ENCODE results near the gene FOXI3.
"Not testable (repeated sequence)": the region's sequence is repeated elsewhere in the genome, so short reads cannot be mapped to it uniquely, and the experiment has no call there.

FOXI3 gene

DNA sequence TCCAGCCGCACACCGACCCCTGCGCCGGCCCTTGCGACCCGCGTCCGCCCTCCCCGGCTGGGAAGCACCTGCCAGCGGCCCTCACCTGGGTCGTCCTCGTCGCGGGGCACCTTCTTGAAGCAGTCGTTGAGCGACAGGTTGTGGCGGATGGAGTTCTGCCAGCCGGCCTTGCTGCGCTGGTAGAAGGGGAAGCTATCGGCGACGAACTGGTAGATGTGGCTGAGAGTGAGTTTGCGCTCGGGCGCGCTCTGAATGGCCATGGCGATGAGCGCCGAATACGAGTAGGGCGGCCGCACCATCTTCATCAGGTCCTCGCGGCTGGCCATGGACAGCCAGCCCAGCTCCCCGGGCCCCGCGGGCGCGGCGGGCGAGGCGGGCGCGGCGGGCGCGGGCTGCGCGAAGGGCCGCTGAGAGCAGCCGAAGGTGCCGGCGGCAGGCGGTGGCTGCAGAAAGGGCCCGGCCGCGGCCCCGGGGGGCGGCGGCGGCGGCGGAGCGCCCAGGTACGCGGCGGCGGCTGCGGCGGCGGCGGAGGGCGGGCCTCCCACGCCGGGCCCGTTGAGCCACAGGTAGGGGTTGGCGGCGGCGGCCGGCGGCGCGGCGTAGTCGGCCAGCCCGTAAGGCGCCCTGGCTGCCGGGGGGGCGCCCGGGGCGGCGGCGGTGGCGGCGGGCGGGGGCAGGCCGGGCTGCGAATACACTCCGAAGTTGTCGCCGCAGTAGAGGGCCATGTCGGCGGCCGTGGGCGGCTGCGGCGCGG lies 505 bp downstream of the FOXI3 start:
- Mint-ChIP-seq H3K27me3 (ENCODE audit: low read depth) (peaks cover 69% of the 10 kb centered on the region), H3K4me3 (peak overlapping the region; percentile 53), H3K27ac (no peak overlapping the region), H3K9me3 (no peaks in the 10 kb centered on the region), H3K4me1 (ENCODE audit: low read depth) (peaks cover 5% of the 10 kb centered on the region), H3K36me3 (ENCODE audit: low read depth) (no peaks in the 10 kb centered on the region)

DNA sequence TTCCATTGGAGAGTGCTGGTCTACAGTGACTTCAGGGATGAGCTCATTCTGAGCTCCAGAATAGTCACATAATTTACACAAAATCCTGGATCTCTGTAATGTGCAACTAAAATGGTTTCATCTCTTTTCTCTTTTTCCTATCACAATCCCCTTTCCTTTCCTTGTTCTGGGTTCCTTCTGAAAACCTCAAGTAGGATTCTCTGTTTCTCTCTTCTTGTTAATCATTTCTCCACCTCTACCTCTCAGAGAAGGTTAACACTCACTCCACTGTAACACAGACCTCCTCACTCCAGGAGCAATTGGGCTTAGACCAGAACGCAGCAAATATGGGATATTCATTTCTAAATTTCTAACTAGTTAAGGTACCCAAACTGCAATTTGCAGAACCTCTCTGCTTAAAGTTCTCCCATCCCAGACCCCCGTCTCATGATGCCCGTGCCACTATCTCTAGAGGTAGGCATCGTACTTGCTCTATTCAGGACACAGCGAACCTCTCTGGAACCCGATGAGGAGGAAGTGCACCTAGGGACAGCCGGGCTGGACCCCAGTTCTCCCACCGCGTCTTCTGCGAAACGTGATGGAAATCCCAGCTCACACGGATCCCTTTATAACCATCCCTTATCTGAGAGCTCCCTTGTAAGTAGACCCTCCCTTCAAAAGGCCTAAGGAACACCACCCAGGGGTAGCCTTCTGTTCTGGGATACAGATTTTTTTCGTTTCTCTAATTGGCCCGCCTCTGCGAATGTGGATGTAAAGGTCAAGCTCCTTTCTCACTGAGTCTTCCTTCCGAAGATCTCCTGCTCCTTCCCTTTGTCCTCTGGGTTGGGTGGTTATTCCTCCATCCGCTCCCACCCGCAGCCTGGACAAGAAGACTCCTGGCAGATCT lies 1.3 kb downstream of the FOXI3 start:
- Mint-ChIP-seq H3K9me3 (no peaks in the 10 kb centered on the region), H3K27me3 (ENCODE audit: low read depth) (peaks cover 69% of the 10 kb centered on the region), H3K36me3 (ENCODE audit: low read depth) (no peaks in the 10 kb centered on the region), H3K4me1 (ENCODE audit: low read depth) (peaks cover 5% of the 10 kb centered on the region), H3K27ac (no peak overlapping the region), H3K4me3 (peak overlapping the region; percentile 53)

- Mint-ChIP-seq H3K9me3 (no peaks in the 10 kb centered on the region), H3K36me3 (ENCODE audit: low read depth) (no peaks in the 10 kb centered on the region), H3K4me1 (ENCODE audit: low read depth) (peaks cover 5% of the 10 kb centered on the region), H3K27ac (no peak overlapping the region), H3K27me3 (ENCODE audit: low read depth) (peaks cover 65% of the 10 kb centered on the region), H3K4me3 (no peak overlapping the region)
Observed at GRCh38 chr2:88450186-88450585, 2.3 kb downstream of the FOXI3 start.

GRCh38 chr2:88448248-88448647 lies 4.2 kb downstream of the FOXI3 start:
- H3K27me3 Mint-ChIP-seq (ENCODE audit: low read depth): peaks cover 54% of the 10 kb centered on the region
- no peaks in the 10 kb centered on the region for H3K9me3 Mint-ChIP-seq
- peaks cover 5% of the 10 kb centered on the region for H3K4me1 Mint-ChIP-seq (ENCODE audit: low read depth)
- H3K36me3 Mint-ChIP-seq (ENCODE audit: low read depth): no peaks in the 10 kb centered on the region
- H3K4me3 Mint-ChIP-seq: no peak overlapping the region
- H3K27ac Mint-ChIP-seq: no peak overlapping the region

DNA sequence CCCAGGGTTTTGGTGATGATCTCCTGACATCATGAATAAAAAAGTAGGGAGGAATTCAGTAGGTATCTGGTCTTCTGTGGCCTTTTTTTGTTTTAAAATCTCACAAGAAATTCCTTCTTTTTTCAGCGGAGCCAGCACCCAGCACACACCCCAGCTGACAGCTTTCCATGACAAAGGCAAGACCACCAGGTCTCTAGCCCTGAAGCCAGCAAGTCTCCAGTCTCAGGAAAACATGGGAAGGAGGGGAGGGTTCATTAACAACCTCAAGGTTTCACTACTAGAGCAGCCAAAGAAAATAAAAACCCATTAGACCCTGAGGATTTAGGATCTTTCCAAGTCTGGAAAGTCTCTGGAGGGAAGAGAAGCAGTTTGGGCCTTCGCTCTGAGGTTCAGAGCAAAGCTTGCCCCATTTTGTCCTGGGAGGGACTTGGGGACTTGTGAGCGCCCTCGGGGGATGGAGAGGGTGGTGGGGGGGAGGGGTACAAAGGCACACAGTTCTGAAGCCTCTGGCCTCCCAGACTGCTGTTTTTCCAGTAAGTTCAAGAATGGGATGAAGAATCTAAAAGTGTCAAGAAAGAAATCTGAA lies 9.0 kb downstream of the FOXI3 start:
- Mint-ChIP-seq H3K36me3 (ENCODE audit: low read depth) (no peaks in the 10 kb centered on the region), H3K27me3 (ENCODE audit: low read depth) (peaks cover 16% of the 10 kb centered on the region), H3K9me3 (no peaks in the 10 kb centered on the region), H3K4me3 (no peak overlapping the region), H3K4me1 (ENCODE audit: low read depth) (no peaks in the 10 kb centered on the region), H3K27ac (no peak overlapping the region)

DNA sequence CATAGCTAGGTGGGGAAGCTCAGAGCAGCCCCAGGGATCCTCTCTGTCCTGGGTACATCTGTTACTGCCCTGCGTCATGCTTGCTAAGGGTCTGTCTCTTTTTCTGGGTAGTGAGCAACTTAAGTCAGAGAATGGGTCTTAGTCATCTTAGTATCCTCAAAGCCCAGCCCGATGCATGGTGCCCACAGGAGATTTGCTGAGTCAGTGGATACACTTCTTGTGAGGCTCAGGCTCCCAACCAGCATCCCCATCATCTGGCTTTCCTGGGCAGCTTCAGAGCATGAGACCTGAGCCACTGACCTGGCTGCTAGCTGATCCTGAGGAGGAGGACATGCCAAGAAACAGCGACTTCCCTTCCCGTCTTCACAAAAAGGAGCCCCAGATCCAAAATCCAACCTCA lies 10.0 kb downstream of the FOXI3 start:
- Mint-ChIP-seq H3K4me1 (ENCODE audit: low read depth) (no peaks in the 10 kb centered on the region), H3K27ac (no peak overlapping the region), H3K9me3 (no peaks in the 10 kb centered on the region), H3K27me3 (ENCODE audit: low read depth) (peaks cover 7% of the 10 kb centered on the region), H3K4me3 (no peak overlapping the region), H3K36me3 (ENCODE audit: low read depth) (no peaks in the 10 kb centered on the region)

GRCh38 chr2:88442061-88442460 lies 10.4 kb downstream of the FOXI3 start:
- Mint-ChIP-seq H3K36me3 (ENCODE audit: low read depth) (no peaks in the 10 kb centered on the region), H3K4me1 (ENCODE audit: low read depth) (no peaks in the 10 kb centered on the region), H3K9me3 (no peaks in the 10 kb centered on the region), H3K4me3 (no peak overlapping the region), H3K27me3 (ENCODE audit: low read depth) (peaks cover 5% of the 10 kb centered on the region), H3K27ac (no peak overlapping the region)

- H3K36me3 Mint-ChIP-seq (ENCODE audit: low read depth): no peaks in the 10 kb centered on the region
- peaks cover 6% of the 10 kb centered on the region for H3K27me3 Mint-ChIP-seq (ENCODE audit: low read depth)
- H3K4me3 Mint-ChIP-seq: no peak overlapping the region
- H3K4me1 Mint-ChIP-seq (ENCODE audit: low read depth): no peaks in the 10 kb centered on the region
- H3K9me3 Mint-ChIP-seq: no peaks in the 10 kb centered on the region
- H3K27ac Mint-ChIP-seq: no peak overlapping the region
Observed at GRCh38 chr2:88437010-88437409, 15.5 kb downstream of the FOXI3 start.

DNA sequence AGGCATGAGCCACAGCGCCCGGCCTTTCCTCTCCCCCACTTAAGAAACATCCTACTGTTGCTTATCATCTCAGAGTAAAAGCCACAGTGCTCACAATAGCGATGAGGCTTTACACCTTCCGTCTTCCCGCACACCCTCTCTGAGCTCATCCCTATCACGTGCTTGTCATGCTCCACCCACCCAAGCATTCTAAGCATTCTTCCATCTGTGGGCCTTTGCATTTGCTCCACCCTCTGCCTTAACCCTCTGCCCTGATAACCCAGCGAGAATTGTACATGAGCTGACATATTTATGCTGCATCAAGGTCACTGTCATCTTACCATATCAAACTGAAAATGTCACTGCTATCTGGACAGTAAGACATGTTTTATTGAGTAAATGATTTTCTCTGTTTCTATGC lies 22.6 kb downstream of the FOXI3 start:
- H3K4me1 Mint-ChIP-seq (ENCODE audit: low read depth): no peaks in the 10 kb centered on the region
- no peaks in the 10 kb centered on the region for H3K36me3 Mint-ChIP-seq (ENCODE audit: low read depth)
- H3K27me3 Mint-ChIP-seq (ENCODE audit: low read depth): no peaks in the 10 kb centered on the region
- H3K4me3 Mint-ChIP-seq: no peak overlapping the region
- no peaks in the 10 kb centered on the region for H3K9me3 Mint-ChIP-seq
- H3K27ac Mint-ChIP-seq: no peak overlapping the region

DNA sequence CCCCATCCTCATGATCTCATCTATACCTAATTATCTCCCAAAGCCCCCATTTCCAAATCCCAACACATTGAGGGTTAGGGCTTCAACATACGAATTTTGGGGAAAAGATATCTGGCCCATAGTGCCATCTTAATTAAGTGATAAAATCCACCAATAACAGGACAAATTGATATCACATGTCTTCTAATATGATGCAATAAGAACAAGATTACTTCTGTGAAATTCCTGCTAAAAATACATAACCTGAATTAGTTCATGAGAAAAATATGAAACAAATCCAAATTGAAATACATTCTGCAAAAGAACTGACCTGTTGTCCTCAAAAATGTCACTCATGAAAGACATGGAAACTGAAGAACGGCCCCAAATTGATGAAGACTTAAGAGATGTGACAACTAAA lies 28.8 kb downstream of the FOXI3 start:
- H3K27me3 Mint-ChIP-seq (ENCODE audit: low read depth): peaks cover 4% of the 10 kb centered on the region
- no peak overlapping the region for H3K27ac Mint-ChIP-seq

DNA sequence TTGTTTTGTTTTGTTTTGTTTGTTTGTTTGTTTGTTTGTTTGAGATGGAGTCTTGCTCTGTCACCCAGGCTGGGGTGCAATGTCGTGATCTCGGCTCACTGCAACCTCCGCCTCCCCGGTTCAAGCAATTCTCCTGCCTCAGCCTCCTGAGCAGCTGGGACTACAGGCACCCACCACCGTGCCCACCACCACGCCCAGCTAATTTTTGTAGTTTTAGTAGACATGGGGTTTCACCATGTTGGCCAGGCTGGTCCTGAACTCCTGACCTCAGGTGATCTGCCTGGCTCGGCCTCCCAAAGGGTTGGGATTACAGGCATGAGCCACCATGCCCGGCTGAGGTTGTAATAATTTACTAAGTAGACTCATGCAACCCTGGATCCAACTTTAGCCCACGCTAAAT lies 33.4 kb downstream of the FOXI3 start:
- H3K36me3 Mint-ChIP-seq (ENCODE audit: low read depth); H3K4me3 Mint-ChIP-seq; H3K27ac Mint-ChIP-seq; H3K4me1 Mint-ChIP-seq (ENCODE audit: low read depth); H3K9me3 Mint-ChIP-seq: not testable (repeated sequence)
- peaks cover 14% of the 10 kb centered on the region for H3K27me3 Mint-ChIP-seq (ENCODE audit: low read depth)

More for the DNA sequence above, 28.8 kb downstream of the FOXI3 start:
- Mint-ChIP-seq H3K9me3 (no peaks in the 10 kb centered on the region), H3K4me3 (no peak overlapping the region), H3K4me1 (ENCODE audit: low read depth) (no peaks in the 10 kb centered on the region), H3K36me3 (ENCODE audit: low read depth) (no peaks in the 10 kb centered on the region)

- Mint-ChIP-seq H3K27ac (no peak overlapping the region), H3K4me3 (no peak overlapping the region), H3K36me3 (ENCODE audit: low read depth) (no peaks in the 10 kb centered on the region), H3K27me3 (ENCODE audit: low read depth) (peaks cover 11% of the 10 kb centered on the region), H3K4me1 (ENCODE audit: low read depth) (no peaks in the 10 kb centered on the region), H3K9me3 (no peaks in the 10 kb centered on the region)
Observed at GRCh38 chr2:88416016-88416663, 36.4 kb downstream of the FOXI3 start.

DNA sequence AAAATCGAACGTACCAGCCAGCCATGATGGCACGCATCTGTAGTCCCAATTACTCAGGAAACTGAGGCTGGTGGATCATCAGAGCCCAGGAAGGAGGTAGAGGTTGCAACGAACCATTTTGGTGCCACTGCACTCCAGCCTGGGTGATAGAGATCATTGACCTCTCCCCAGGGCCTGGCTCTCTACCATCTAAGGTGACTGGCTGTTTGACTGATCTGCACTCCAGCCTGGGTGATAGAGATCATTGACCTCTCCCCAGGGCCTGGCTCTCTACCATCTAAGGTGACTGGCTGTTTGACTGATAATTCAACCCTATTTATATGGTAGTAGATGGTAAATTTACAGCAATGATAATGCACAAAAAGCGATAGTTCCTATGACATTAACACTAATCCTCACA lies 43.6 kb downstream of the FOXI3 start:
- not testable (repeated sequence) for H3K36me3 Mint-ChIP-seq (ENCODE audit: low read depth); H3K27ac Mint-ChIP-seq; H3K27me3 Mint-ChIP-seq (ENCODE audit: low read depth); H3K4me1 Mint-ChIP-seq (ENCODE audit: low read depth); H3K9me3 Mint-ChIP-seq; H3K4me3 Mint-ChIP-seq

DNA sequence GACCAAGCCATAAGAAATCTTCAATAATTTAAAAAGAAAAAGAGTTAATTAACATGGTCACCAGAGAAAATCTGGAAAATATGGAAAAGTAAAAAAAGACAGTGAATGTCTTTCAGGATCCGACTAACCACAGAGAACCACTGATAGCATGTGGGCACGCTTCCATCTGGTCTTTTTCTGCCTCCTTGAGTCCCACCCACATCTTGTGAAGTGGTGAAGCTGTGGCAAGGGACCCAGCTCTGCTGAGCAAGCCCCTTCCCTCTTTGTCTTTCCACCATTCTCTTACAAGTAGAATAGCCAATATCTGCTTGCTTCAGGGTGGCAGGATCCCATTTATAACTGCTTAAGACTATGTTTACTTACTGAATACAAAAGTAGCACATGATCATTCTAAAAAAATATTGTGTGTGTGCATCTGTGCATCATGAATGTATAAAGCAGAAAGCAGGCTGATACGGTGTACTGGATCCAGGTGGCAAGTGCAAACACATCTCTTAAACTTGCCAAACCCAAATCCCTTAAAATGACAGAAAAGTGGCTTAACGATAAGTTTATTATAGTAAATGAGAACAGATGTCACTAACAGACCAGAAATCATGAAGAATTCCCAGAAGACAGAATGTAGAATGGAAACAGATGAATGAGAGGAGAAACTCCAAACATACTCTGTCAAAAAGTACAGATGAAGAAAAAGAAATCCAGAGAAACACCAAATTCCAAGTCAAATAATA lies 52.3 kb downstream of the FOXI3 start:
- Mint-ChIP-seq H3K9me3 (no peaks in the 10 kb centered on the region), H3K27ac (no peak overlapping the region), H3K4me3 (no peak overlapping the region), H3K4me1 (ENCODE audit: low read depth) (no peaks in the 10 kb centered on the region), H3K36me3 (ENCODE audit: low read depth) (no peaks in the 10 kb centered on the region), H3K27me3 (ENCODE audit: low read depth) (peaks cover 5% of the 10 kb centered on the region)
